Ovary (tissue), 3 donors: ENCODE results near the gene SRCIN1.

Experiments
- POLR2A ChIP-seq: fragments of 450-650 bp; IDR thresholded peaks from one replicate; pipeline ENCODE4 v1.6.1; 2017; ENCODE audit warnings: antibody characterized with exemption, mild to moderate bottlenecking, moderate library complexity
- TF ChIP-seq, protein P1 (sequence below), 3 donors: fragments of 450-650 bp in 2 of 3; fragments of 200-600 bp in 1 of 3; IDR thresholded peaks; one replicate each; pipeline versions ENCODE4 v1.5.1 to v1.8.0; 2016 to 2022; ENCODE audit warnings: antibody characterized with exemption in 3 of 3, mild to moderate bottlenecking in 1 of 3
- donor health status: DM: no; HTN: no; CAD: no.

- TF ChIP-seq, protein P1, sequence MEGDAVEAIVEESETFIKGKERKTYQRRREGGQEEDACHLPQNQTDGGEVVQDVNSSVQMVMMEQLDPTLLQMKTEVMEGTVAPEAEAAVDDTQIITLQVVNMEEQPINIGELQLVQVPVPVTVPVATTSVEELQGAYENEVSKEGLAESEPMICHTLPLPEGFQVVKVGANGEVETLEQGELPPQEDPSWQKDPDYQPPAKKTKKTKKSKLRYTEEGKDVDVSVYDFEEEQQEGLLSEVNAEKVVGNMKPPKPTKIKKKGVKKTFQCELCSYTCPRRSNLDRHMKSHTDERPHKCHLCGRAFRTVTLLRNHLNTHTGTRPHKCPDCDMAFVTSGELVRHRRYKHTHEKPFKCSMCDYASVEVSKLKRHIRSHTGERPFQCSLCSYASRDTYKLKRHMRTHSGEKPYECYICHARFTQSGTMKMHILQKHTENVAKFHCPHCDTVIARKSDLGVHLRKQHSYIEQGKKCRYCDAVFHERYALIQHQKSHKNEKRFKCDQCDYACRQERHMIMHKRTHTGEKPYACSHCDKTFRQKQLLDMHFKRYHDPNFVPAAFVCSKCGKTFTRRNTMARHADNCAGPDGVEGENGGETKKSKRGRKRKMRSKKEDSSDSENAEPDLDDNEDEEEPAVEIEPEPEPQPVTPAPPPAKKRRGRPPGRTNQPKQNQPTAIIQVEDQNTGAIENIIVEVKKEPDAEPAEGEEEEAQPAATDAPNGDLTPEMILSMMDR (IDR thresholded peaks at IDR 0.05), result no peak
- no peak for TF ChIP-seq POLR2A
Observed at GRCh38 chr17:38619937-38620550, 14.3 kb upstream of the SRCIN1 start.
